Neuronal stem cell (in vitro differentiated cells): ENCODE results near the gene YTHDF2.
"Not testable (repeated sequence)": the region's sequence is repeated elsewhere in the genome, so short reads cannot be mapped to it uniquely, and the experiment has no call there.

Experiments
- DNase-seq: peaks from one replicate; pipeline ENCODE4 v3.0.0-alpha.2; 2013; ENCODE audit warnings: low spot score
- H2AFZ ChIP-seq: one replicate; pipeline ENCODE4 v1.6.1; 2013; ENCODE audit warnings: mild to moderate bottlenecking, low read length, inconsistent platforms
- H2AK5ac ChIP-seq: 2 replicates; pipeline ENCODE4 v1.6.1; 2013; ENCODE audit warnings: low read depth, mild to moderate bottlenecking, inconsistent platforms, low read length, moderate library complexity, mixed read lengths
- H2BK120ac ChIP-seq: 2 replicates; pipeline ENCODE4 v1.6.1; 2013; ENCODE audit warnings: low read depth, mild to moderate bottlenecking, inconsistent platforms, low read length, moderate library complexity, mixed read lengths
- H2BK12ac ChIP-seq: one replicate; pipeline ENCODE4 v1.6.1; 2013; ENCODE audit warnings: low read length, inconsistent platforms
- H2BK15ac ChIP-seq: 2 replicates; pipeline ENCODE4 v1.6.1; 2013; ENCODE audit warnings: mild to moderate bottlenecking, low read length, inconsistent platforms, mixed read lengths
- H2BK5ac ChIP-seq: one replicate; pipeline ENCODE4 v1.6.1; 2013; ENCODE audit warnings: inconsistent platforms, mild to moderate bottlenecking, low read length, moderate library complexity
- H3K14ac ChIP-seq: one replicate; pipeline ENCODE4 v1.6.1; 2013; ENCODE audit warnings: low read length, inconsistent platforms
- H3K18ac ChIP-seq: 2 replicates; pipeline ENCODE4 v1.6.1; 2013; ENCODE audit warnings: low read length, inconsistent platforms
- H3K23ac ChIP-seq: 2 replicates; pipeline ENCODE4 v1.6.1; 2013; ENCODE audit warnings: low read depth, mild to moderate bottlenecking, mixed read lengths, low read length, inconsistent platforms; ENCODE audit not compliant: poor library complexity
- H3K27ac ChIP-seq: replicated peaks from 3 replicates; pipeline ENCODE4 v1.5.1; 2013; ENCODE audit warnings: low read length, inconsistent platforms
- H3K27me3 ChIP-seq, 3 experiments: 2 replicates each; pipeline ENCODE4 v1.6.1; 2013; ENCODE audit warnings: low read length in 3 of 3, mild to moderate bottlenecking in 2 of 3, inconsistent platforms in 1 of 3, low read depth in 1 of 3, mixed read lengths in 1 of 3, moderate library complexity in 1 of 3; ENCODE audit not compliant: control insufficient read depth in 3 of 3, insufficient read depth in 3 of 3
- H3K36me3 ChIP-seq, 2 donors: replicated peaks in 1 of 2; 2 replicates each; pipeline ENCODE4 v1.6.1; 2013; ENCODE audit warnings: low read length in 2 of 2; ENCODE audit not compliant: control insufficient read depth in 2 of 2, insufficient read depth in 2 of 2
- H3K4ac ChIP-seq: 2 replicates; pipeline ENCODE4 v1.6.1; 2013; ENCODE audit warnings: inconsistent platforms, mild to moderate bottlenecking, low read length, moderate library complexity
- H3K4me1 ChIP-seq, 2 donors: 1 replicate in 1 of 2; 2 replicates in 1 of 2; pipeline ENCODE4 v1.6.1; 2013; ENCODE audit warnings: low read length in 2 of 2, low read depth in 1 of 2; ENCODE audit not compliant: control insufficient read depth in 2 of 2, insufficient read depth in 1 of 2
- H3K4me2 ChIP-seq: one replicate; pipeline ENCODE4 v1.6.1; 2013; ENCODE audit warnings: mild to moderate bottlenecking, low read length, inconsistent platforms; ENCODE audit not compliant: insufficient read depth, poor library complexity, severe bottlenecking
- H3K4me3 ChIP-seq, 2 donors: 2 replicates each; pipeline ENCODE4 v1.5.1; 2013; ENCODE audit warnings: low read length in 2 of 2, mild to moderate bottlenecking in 2 of 2, inconsistent platforms in 1 of 2, moderate library complexity in 1 of 2
- H3K79me1 ChIP-seq: one replicate; pipeline ENCODE4 v1.6.1; 2013; ENCODE audit warnings: low read depth, mild to moderate bottlenecking, inconsistent platforms, low read length, moderate library complexity
- H3K9ac ChIP-seq: one replicate; pipeline ENCODE4 v1.6.1; 2013; ENCODE audit warnings: mild to moderate bottlenecking, low read depth, low read length, inconsistent platforms; ENCODE audit not compliant: poor library complexity
- H3K9me3 ChIP-seq, 2 donors: replicated peaks in 1 of 2; 2 replicates each; pipeline versions ENCODE3 to v1.6.1; 2013; ENCODE audit warnings: low read length in 2 of 2, mild to moderate bottlenecking in 2 of 2, inconsistent platforms in 1 of 2, low read depth in 1 of 2, mixed read lengths in 1 of 2, moderate library complexity in 1 of 2; ENCODE audit not compliant: control insufficient read depth in 2 of 2, insufficient read depth in 1 of 2
- H4K8ac ChIP-seq: one replicate; pipeline ENCODE4 v1.6.1; 2013; ENCODE audit warnings: low read depth, mild to moderate bottlenecking, inconsistent platforms, low read length, moderate library complexity
- H4K91ac ChIP-seq: one replicate; pipeline ENCODE4 v1.6.1; 2013; ENCODE audit warnings: low read length, low read depth, mild to moderate bottlenecking, inconsistent platforms; ENCODE audit not compliant: poor library complexity
- WGBS, 2 donors: extraction: QIAGEN DNeasy Blood & Tissue Kit; methylation state at CpG; one replicate each; pipeline ENCODE4 v1.1.7; 2013; ENCODE audit warnings: missing lambda C conversion rate in 2 of 2, mixed read lengths in 1 of 2; ENCODE audit not compliant: insufficient read length in 2 of 2, insufficient replicate concordance in 1 of 2; ENCODE audit errors: extremely low coverage in 2 of 2; 5-methylcytosine and 5-hydroxymethylcytosine counted together

Gene YTHDF2

DNA sequence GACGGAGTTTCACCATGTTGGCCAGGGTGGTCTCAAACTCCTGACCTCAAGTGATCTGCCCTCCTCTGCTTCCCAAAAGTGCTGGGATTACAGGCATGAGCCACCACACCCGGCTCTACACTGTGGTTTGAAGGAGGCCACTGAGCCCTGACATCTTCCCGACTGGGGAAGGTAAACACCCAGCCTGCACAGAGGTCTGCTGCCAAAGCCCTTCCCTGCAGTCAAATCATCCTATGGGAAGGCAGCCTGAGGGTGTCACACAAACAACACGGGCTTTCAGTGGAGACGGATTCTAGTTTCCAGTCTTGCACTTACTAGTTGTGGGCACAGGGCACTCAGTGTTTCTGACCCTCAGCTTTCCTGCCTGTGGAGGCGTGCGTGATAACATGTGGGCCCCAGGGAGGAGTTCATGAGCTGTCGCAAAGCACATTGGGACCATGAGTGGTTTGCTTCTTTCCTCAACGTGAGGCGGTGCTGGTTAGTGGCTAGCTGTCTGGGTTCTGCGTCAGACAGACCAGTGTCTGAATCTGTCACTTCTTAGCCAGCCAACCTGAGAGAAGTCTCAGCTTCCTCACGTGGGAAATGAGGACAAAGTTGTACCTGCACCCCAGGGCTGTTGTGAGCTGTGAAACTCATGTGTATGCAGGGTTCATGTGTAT, 53.8 kb downstream of the YTHDF2 start:
- Histone ChIP-seq H2BK12ac (no peak overlapping the region), H2AK5ac (no peak overlapping the region), H3K79me1 (no peaks in the 10 kb centered on the region), H2BK5ac (no peak overlapping the region), H3K4me2 (no peak overlapping the region), H3K36me3 (no peaks in the 10 kb centered on the region), H2BK15ac (no peak overlapping the region), H4K91ac (no peak overlapping the region), H3K9me3 (no peaks in the 10 kb centered on the region), H3K9ac (no peak overlapping the region), H3K14ac (no peak overlapping the region), H3K18ac (peak overlapping the region; percentile 5), H3K27ac (no peak overlapping the region), H3K4me1 (no peaks in the 10 kb centered on the region), H3K4ac (no peak overlapping the region), H2AFZ (peak overlapping the region; percentile 29), H3K4me3 (no peak overlapping the region), H3K27me3 (peaks cover 0 to 32% (median 0%) of the 10 kb centered on the region in 3 experiments), H3K23ac (no peak overlapping the region), H4K8ac (no peak overlapping the region), H2BK120ac (no peak overlapping the region)
- no peak for DNase-seq
- no CpG with 5 or more reads among the region's 12 CpGs for WGBS, 2 donors

GRCh38 chr1:28791929-28792328, 55.2 kb downstream of the YTHDF2 start:
- not testable (repeated sequence) for H3K4me1 ChIP-seq, H3K23ac ChIP-seq, H3K36me3 ChIP-seq, H2AK5ac ChIP-seq, H3K9ac ChIP-seq, H3K14ac ChIP-seq, H3K4me3 ChIP-seq, H3K18ac ChIP-seq, H3K4ac ChIP-seq, H2BK12ac ChIP-seq, H2BK15ac ChIP-seq, H4K8ac ChIP-seq, H4K91ac ChIP-seq, H2AFZ ChIP-seq, H3K4me2 ChIP-seq, H3K79me1 ChIP-seq, H3K9me3 ChIP-seq, H2BK5ac ChIP-seq, DNase-seq, H2BK120ac ChIP-seq, H3K27ac ChIP-seq
- H3K27me3 ChIP-seq = peaks cover 0 to 36% (median 0%) of the 10 kb centered on the region in 3 experiments
- WGBS, 2 donors = no CpG with 5 or more reads among the region's 2 CpGs

- no CpG with 5 or more reads among the region's 1 CpG for WGBS, 2 donors
- no peak overlapping the region for H2BK15ac ChIP-seq
Measured at GRCh38 chr1:28792644-28793121, 55.9 kb downstream of the YTHDF2 start.

DNA sequence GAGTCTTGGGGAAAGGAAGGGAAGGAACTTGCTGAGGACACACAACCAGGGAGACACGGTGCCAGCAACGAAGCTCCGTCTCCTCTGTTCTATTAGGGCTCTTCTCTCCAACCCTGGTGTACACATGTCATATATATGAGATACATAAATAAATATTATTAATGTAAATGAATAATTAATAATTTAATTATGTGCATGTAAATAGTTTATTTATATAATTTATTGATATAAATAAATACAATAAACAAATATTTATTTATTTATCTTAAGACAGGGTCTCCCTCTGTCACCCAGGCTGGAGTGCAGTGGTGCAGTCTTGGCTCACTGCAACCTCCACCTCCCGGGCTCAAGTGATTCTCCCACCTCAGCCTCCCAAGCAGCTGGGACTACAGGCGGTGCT, 57.8 kb downstream of the YTHDF2 start:
- H2BK5ac ChIP-seq, H3K4me2 ChIP-seq, H3K4ac ChIP-seq, H3K14ac ChIP-seq, H3K9ac ChIP-seq, H3K36me3 ChIP-seq, H2BK15ac ChIP-seq, H2BK12ac ChIP-seq, H3K4me3 ChIP-seq, H3K4me1 ChIP-seq, H2AK5ac ChIP-seq, H3K9me3 ChIP-seq, H3K23ac ChIP-seq, H4K8ac ChIP-seq, H4K91ac ChIP-seq, H3K79me1 ChIP-seq, H3K27ac ChIP-seq, H3K18ac ChIP-seq, DNase-seq, H2BK120ac ChIP-seq: not testable (repeated sequence)
- peak overlapping the region; percentile 35 for H2AFZ ChIP-seq
- peaks cover 0 to 43% (median 0%) of the 10 kb centered on the region in 3 experiments for H3K27me3 ChIP-seq
- WGBS, 2 donors = no CpG with 5 or more reads among the region's 5 CpGs

More at GRCh38 chr1:28792644-28793121, 55.9 kb downstream of the YTHDF2 start:
- Histone ChIP-seq H4K8ac (no peak overlapping the region), H3K27ac (no peak overlapping the region), H3K9me3 (no peaks in the 10 kb centered on the region), H2BK5ac (no peak overlapping the region), H3K4me1 (no peaks in the 10 kb centered on the region), H4K91ac (no peak overlapping the region), H2BK12ac (no peak overlapping the region), H3K4me3 (no peak overlapping the region), H3K79me1 (no peaks in the 10 kb centered on the region), H3K18ac (no peak overlapping the region), H3K9ac (no peak overlapping the region), H3K14ac (no peak overlapping the region), H3K36me3 (no peaks in the 10 kb centered on the region), H2BK120ac (no peak overlapping the region), H3K4me2 (no peak overlapping the region), H3K4ac (no peak overlapping the region), H2AFZ (no peak overlapping the region), H3K27me3 (peaks cover 0 to 39% (median 0%) of the 10 kb centered on the region in 3 experiments), H2AK5ac (no peak overlapping the region), H3K23ac (no peak overlapping the region)
- no peak for DNase-seq
